Colonic mucosa (tissue), 4 donors: ENCODE results near the gene ATP2A3. TPM values are rescaled to one million over a fixed set of nuclear protein-coding genes. Genes with fewer than 3 reads are reported as not detected.

Experiments used
- DNase-seq: peaks from one replicate; pipeline ENCODE4 v3.0.0-alpha.2; 2020
- H3K27ac ChIP-seq: fragments of 200-600 bp; one replicate; pipeline ENCODE4 v1.8.0; 2021
- H3K27me3 ChIP-seq: fragments of 200-600 bp; one replicate; pipeline ENCODE4 v1.8.0; 2021
- H3K36me3 ChIP-seq: fragments of 200-600 bp; one replicate; pipeline ENCODE4 v1.8.0; 2021
- H3K4me1 ChIP-seq: fragments of 200-600 bp; one replicate; pipeline ENCODE4 v1.8.0; 2021; ENCODE audit warnings: mild to moderate bottlenecking
- H3K4me3 ChIP-seq: fragments of 200-600 bp; one replicate; pipeline ENCODE4 v1.8.0; 2021
- H3K9ac ChIP-seq, 2 donors: one replicate each; pipeline ENCODE4 v1.7.0; 2013; ENCODE audit warnings: control low read depth in 2 of 2, low read depth in 2 of 2, low read length in 2 of 2
- H3K9me3 ChIP-seq: fragments of 200-600 bp; one replicate; pipeline ENCODE4 v1.8.0; 2021
- CTCF ChIP-seq: fragments of 200-600 bp; IDR thresholded peaks from one replicate; pipeline ENCODE4 v1.8.0; 2022; ENCODE audit warnings: antibody characterized with exemption, mild to moderate bottlenecking
- intact Hi-C: fragments of 100-400 bp; cut with DNase I; formaldehyde crosslinking; loops from one replicate; pipeline ENCODE4 v1.14.1; 2022
- total RNA-seq, 2 donors: library from RNA; stranded (reverse); fragmentation: NEBNext Ultra II Directional in 1 of 2; extraction: Animal tissue kit (Norgen Biotek cat#: 25700) in 1 of 2; gene quantifications; one replicate each; pipeline ENCODE4 v1.2.1, GENCODE V29; 2021
- donor health status: healthy.
- donor health status: DM: no; HTN: no; CAD: no.
- donor health status: DM: no; HTN: no; CAD: no.

ATP2A3 gene
- total RNA-seq, 2 donors from 2014 or later = 197 to 308 TPM

GRCh38 chr17:3879591-3880417 lies 84.4 kb downstream of the ATP2A3 start:
- Histone ChIP-seq H3K36me3 (no peaks in the 10 kb centered on the region), H3K9ac (no peak overlapping the region), H3K9me3 (no peaks in the 10 kb centered on the region), H3K4me3 (no peak overlapping the region), H3K27me3 (no peaks in the 10 kb centered on the region), H3K27ac (no peak overlapping the region), H3K4me1 (no peaks in the 10 kb centered on the region)
- TF ChIP-seq CTCF = no peak
- no peak for DNase-seq
- intact Hi-C loops = no loop called here

- no peaks in the 10 kb centered on the region for H3K36me3 ChIP-seq
- no peak overlapping the region for H3K9ac ChIP-seq
- DNase-seq = peak; percentile 51
- H3K9me3 ChIP-seq = no peaks in the 10 kb centered on the region
- H3K27me3 ChIP-seq = no peaks in the 10 kb centered on the region
- H3K27ac ChIP-seq = no peak overlapping the region
- H3K4me1 ChIP-seq = no peaks in the 10 kb centered on the region
- intact Hi-C loops = no loop called here
- H3K4me3 ChIP-seq = no peak overlapping the region
- TF ChIP-seq CTCF = no peak
These were observed 85.1 kb downstream of the ATP2A3 start for GRCh38 chr17:3879186-3879585.

- Histone ChIP-seq H3K9me3 (no peaks in the 10 kb centered on the region), H3K4me1 (no peaks in the 10 kb centered on the region), H3K27ac (no peak overlapping the region), H3K27me3 (no peaks in the 10 kb centered on the region), H3K9ac (no peak overlapping the region), H3K4me3 (no peak overlapping the region), H3K36me3 (no peaks in the 10 kb centered on the region)
- TF ChIP-seq CTCF = no peak
- intact Hi-C loops = no loop called here
- no peak for DNase-seq
These were observed 87.0 kb downstream of the ATP2A3 start for GRCh38 chr17:3877220-3877619.

GRCh38 chr17:3875317-3875716 lies 88.9 kb downstream of the ATP2A3 start:
- Histone ChIP-seq H3K4me1 (no peaks in the 10 kb centered on the region), H3K9ac (no peak overlapping the region), H3K36me3 (no peaks in the 10 kb centered on the region), H3K9me3 (no peaks in the 10 kb centered on the region), H3K27me3 (no peaks in the 10 kb centered on the region), H3K4me3 (no peak overlapping the region), H3K27ac (no peak overlapping the region)
- intact Hi-C loops = no loop called here
- no peak for DNase-seq
- TF ChIP-seq CTCF = no peak

Other genes with a start within 250 kb of the ATP2A3 start
- 10 to 100 TPM in 1 of 2 donors, 1 to 10 TPM in 1; 2.6 to 13.2 TPM for gene HASPIN, start 240.5 kb downstream of the ATP2A3 start, total RNA-seq
- 10 to 100 TPM; 14.7 to 14.9 TPM for gene ITGAE, start 163.2 kb downstream of the ATP2A3 start, total RNA-seq
- gene NCBP3, start 118.2 kb downstream of the ATP2A3 start, total RNA-seq = 10 to 100 TPM; 31.3 to 41.2 TPM
- 1 to 10 TPM; 3.6 to 7.2 TPM for gene CAMKK1, start 71.4 kb downstream of the ATP2A3 start, total RNA-seq
- gene P2RX1, start 48.0 kb downstream of the ATP2A3 start, total RNA-seq = 1 to 10 TPM; 2.7 to 4.8 TPM
- 10 to 100 TPM; 89.8 to 96.1 TPM for gene ZZEF1, start 178.6 kb upstream of the ATP2A3 start, total RNA-seq
- gene CYB5D2, start 178.8 kb upstream of the ATP2A3 start, total RNA-seq = 10 to 100 TPM in 1 of 2 donors, 1 to 10 TPM in 1; 7.8 to 12.2 TPM